Spleen (tissue), 11 donors: ENCODE measurements around the gene MFN1. TPM values are rescaled to one million over a fixed set of nuclear protein-coding genes. Genes with fewer than 3 reads are reported as not detected.

Source experiments
- DNase-seq: peaks from one replicate; pipeline ENCODE4 v3.0.0-alpha.2; 2020
- H3K27ac ChIP-seq, 8 donors: fragments of 200-600 bp; sonication (generic) in 7 of 8; 1 replicate in 4 of 8; 2 replicates in 4 of 8; pipeline versions ENCODE4 v1.5.0 to v1.8.0; 2016 to 2021; ENCODE audit warnings: inconsistent platforms in 4 of 8, mild to moderate bottlenecking in 4 of 8, moderate library complexity in 1 of 8
- H3K27me3 ChIP-seq, 7 donors: fragments of 200-600 bp; sonication (generic) in 6 of 7; replicated peaks in 1 of 7; 1 replicate in 4 of 7; 2 replicates in 3 of 7; pipeline versions ENCODE4 v1.5.0 to v1.8.0; 2016 to 2021; ENCODE audit warnings: inconsistent platforms in 3 of 7, mild to moderate bottlenecking in 1 of 7
- H3K36me3 ChIP-seq, 6 donors: fragments of 200-600 bp; sonication (generic) in 5 of 6; 1 replicate in 4 of 6; 2 replicates in 2 of 6; pipeline versions ENCODE4 v1.5.0 to v1.8.0; 2016 to 2021; ENCODE audit warnings: inconsistent platforms in 2 of 6
- H3K4me1 ChIP-seq, 6 donors: fragments of 200-600 bp; sonication (generic) in 5 of 6; 1 replicate in 3 of 6; 2 replicates in 3 of 6; pipeline versions ENCODE4 v1.5.0 to v1.8.0; 2016 to 2021; ENCODE audit warnings: inconsistent platforms in 3 of 6
- H3K4me3 ChIP-seq, 8 donors: fragments of 200-600 bp; sonication (generic) in 7 of 8; 1 replicate in 4 of 8; 2 replicates in 4 of 8; pipeline versions ENCODE4 v1.5.0 to v1.8.0; 2016 to 2021; ENCODE audit warnings: inconsistent platforms in 4 of 8, mild to moderate bottlenecking in 4 of 8, moderate library complexity in 2 of 8
- H3K9me3 ChIP-seq, 8 donors: fragments of 200-600 bp; sonication (generic) in 7 of 8; 1 replicate in 4 of 8; 2 replicates in 4 of 8; pipeline versions ENCODE4 v1.5.0 to v1.8.0; 2016 to 2021; ENCODE audit warnings: inconsistent platforms in 4 of 8
- CTCF ChIP-seq, 11 experiments: fragments of 200-600 bp in 7 of 11; fragments of 450-650 bp in 4 of 11; sonication (generic) in 4 of 11; IDR thresholded peaks in 8 of 11; conservative IDR thresholded peaks in 3 of 11; 1 replicate in 7 of 11; 2 replicates in 4 of 11; pipeline versions ENCODE4 v1.4.0 to v1.8.0; 2016 to 2021; ENCODE audit warnings: antibody characterized with exemption in 11 of 11, inconsistent platforms in 4 of 11, mild to moderate bottlenecking in 1 of 11
- POLR2A ChIP-seq, 3 donors: fragments of 450-650 bp; IDR thresholded peaks; one replicate each; pipeline ENCODE4 v1.5.1; 2017; ENCODE audit warnings: antibody characterized with exemption in 3 of 3, mild to moderate bottlenecking in 1 of 3
- POLR2AphosphoS5 ChIP-seq, 3 donors: sonication (generic); formaldehyde crosslinking; IDR thresholded peaks; one replicate each; pipeline ENCODE4 v1.5.1; 2017; ENCODE audit warnings: antibody characterized with exemption in 3 of 3
- WGBS, 5 donors: extraction: QIAGEN DNeasy Blood & Tissue Kit in 3 of 5; methylation state at CpG; one replicate each; pipeline versions ENCODE4 v1.1.5 to v1.1.7; 2013 to 2018; 5-methylcytosine and 5-hydroxymethylcytosine counted together
- intact Hi-C: fragments of 100-400 bp; cut with DNase I; formaldehyde crosslinking; loops from one replicate; pipeline ENCODE4 v1.15.0; 2023; ENCODE audit warnings: low total_unique reads
- polyA plus RNA-seq, 3 donors: library from polyadenylated mRNA; stranded (reverse); fragments of 200-250 nt; gene quantifications; one replicate each; pipeline ENCODE4 v1.2.1, GENCODE V29; 2013
- total RNA-seq, 7 donors: library from RNA; depleted of rRNA in 3 of 7; stranded (reverse); fragments of >200 nt in 3 of 7; fragmentation: NEBNext Ultra II Directional in 4 of 7; extraction: Animal tissue kit (Norgen Biotek cat#: 25700) in 4 of 7; gene quantifications; one replicate each; pipeline versions ENCODE4 v1.1.0 to v1.2.1, GENCODE V29; 2016 to 2021
- donor health status: healthy with polysubstance abuse.
- donor health status: DM: no; HTN: no; CAD: no; lungs with moderate emphysema.
- donor health status: DM: no; HTN: no; CAD: no.
- donor health status: Bipolar disorder and iron deficiency.
- donor health status: healthy.
- donor health status: DM: no; HTN: no; CAD: no.
- donor health status: DM: yes; HTN: yes; CAD: no.

The MFN1 gene
- total and polyA plus RNA-seq, 10 donors, result 19.0 to 74.4 (median 54.3) TPM

GRCh38 chr3:179410331-179410730, 62.8 kb downstream of the MFN1 start:
- intact Hi-C loops, result no loop called here
- H3K4me1 ChIP-seq, result no peaks in the 10 kb centered on the region
- no peak overlapping the region for H3K27ac ChIP-seq
- no peaks in the 10 kb centered on the region for H3K27me3 ChIP-seq
- peaks cover 0 to 91% (median 23%) of the 10 kb centered on the region in 6 donors for H3K36me3 ChIP-seq
- H3K9me3 ChIP-seq, result no peaks in the 10 kb centered on the region
- 89 to 100% (median 93%) methylated on average over 2 of the region's 2 CpGs for WGBS, 5 donors
- TF ChIP-seq CTCF (IDR thresholded peaks at IDR 0.05 in 8 of 11, conservative IDR thresholded peaks at IDR 0.05 in 3 of 11) (no peak), POLR2AphosphoS5 (IDR thresholded peaks at IDR 0.05) (no peak), POLR2A (IDR thresholded peaks at IDR 0.05) (no peak)
- no peak overlapping the region for H3K4me3 ChIP-seq
- no peak for DNase-seq

- no peak for DNase-seq
- Histone ChIP-seq H3K4me1 (no peaks in the 10 kb centered on the region), H3K27ac (no peak overlapping the region), H3K27me3 (no peaks in the 10 kb centered on the region), H3K36me3 (peaks cover 0 to 87% (median 21%) of the 10 kb centered on the region in 6 donors), H3K4me3 (no peak overlapping the region), H3K9me3 (no peaks in the 10 kb centered on the region)
- intact Hi-C loops, result no loop called here
- TF ChIP-seq POLR2AphosphoS5 (IDR thresholded peaks at IDR 0.05) (no peak), CTCF (IDR thresholded peaks at IDR 0.05 in 8 of 11, conservative IDR thresholded peaks at IDR 0.05 in 3 of 11) (no peak), POLR2A (IDR thresholded peaks at IDR 0.05) (no peak)
Measured at GRCh38 chr3:179410999-179411398, 63.5 kb downstream of the MFN1 start.

- Histone ChIP-seq H3K9me3 (no peaks in the 10 kb centered on the region), H3K27me3 (no peaks in the 10 kb centered on the region), H3K4me3 (no peak overlapping the region), H3K36me3 (peaks cover 0 to 87% (median 25%) of the 10 kb centered on the region in 6 donors), H3K27ac (no peak overlapping the region), H3K4me1 (no peaks in the 10 kb centered on the region)
- TF ChIP-seq POLR2AphosphoS5 (IDR thresholded peaks at IDR 0.05), result no peak
- no peak for TF ChIP-seq CTCF (IDR thresholded peaks at IDR 0.05 in 8 of 11, conservative IDR thresholded peaks at IDR 0.05 in 3 of 11)
- TF ChIP-seq POLR2A (IDR thresholded peaks at IDR 0.05), result no peak
- intact Hi-C loops, result no loop called here
- WGBS, 5 donors, result 80 to 96% (median 88%) methylated on average over 2 of the region's 2 CpGs
- no peak for DNase-seq
Measured at GRCh38 chr3:179414804-179415203, 67.3 kb downstream of the MFN1 start.

GRCh38 chr3:179415377-179415776, 67.9 kb downstream of the MFN1 start:
- no peaks in the 10 kb centered on the region for H3K9me3 ChIP-seq
- 88 to 97% (median 94%) methylated on average over 4 of the region's 4 CpGs for WGBS, 5 donors
- no peak overlapping the region for H3K27ac ChIP-seq
- H3K27me3 ChIP-seq, result no peaks in the 10 kb centered on the region
- no peaks in the 10 kb centered on the region for H3K4me1 ChIP-seq
- no peak for DNase-seq
- no peak overlapping the region for H3K4me3 ChIP-seq
- peaks cover 0 to 86% (median 25%) of the 10 kb centered on the region in 6 donors for H3K36me3 ChIP-seq
- TF ChIP-seq POLR2A (IDR thresholded peaks at IDR 0.05) (no peak), CTCF (IDR thresholded peaks at IDR 0.05 in 8 of 11, conservative IDR thresholded peaks at IDR 0.05 in 3 of 11) (no peak), POLR2AphosphoS5 (IDR thresholded peaks at IDR 0.05) (no peak)
- intact Hi-C loops, result no loop called here
